Stomach (tissue), 9 donors: ENCODE measurements around the gene ERBB4. TPM values are rescaled to one million over a fixed set of nuclear protein-coding genes. Genes with fewer than 3 reads are reported as not detected.

Experiments
- DNase-seq, 2 donors: peaks; one replicate each; pipeline versions ENCODE4 v3.0.0 to v3.0.0-alpha.2; 2013 to 2019
- H3K27ac ChIP-seq, 5 donors: fragments of 200-600 bp in 4 of 5; sonication (generic) in 4 of 5; one replicate each; pipeline ENCODE4 v1.5.1; 2013 to 2019; ENCODE audit warnings: mild to moderate bottlenecking in 1 of 5, moderate library complexity in 1 of 5
- H3K27me3 ChIP-seq, 3 donors: fragments of 200-600 bp; sonication (generic); one replicate each; pipeline ENCODE4 v1.5.1; 2017 to 2019; ENCODE audit warnings: mixed run types in 1 of 3
- H3K36me3 ChIP-seq, 4 donors: fragments of 200-600 bp; sonication (generic); 1 replicate in 3 of 4; 2 replicates in 1 of 4; pipeline ENCODE4 v1.5.1; 2016 to 2019
- H3K4me1 ChIP-seq, 4 donors: fragments of 200-600 bp; sonication (generic); one replicate each; pipeline ENCODE4 v1.5.1; 2016 to 2019
- H3K4me3 ChIP-seq, 4 donors: fragments of 200-600 bp; sonication (generic) in 3 of 4; one replicate each; pipeline ENCODE4 v1.5.1; 2016 to 2019; ENCODE audit warnings: mild to moderate bottlenecking in 1 of 4
- H3K9me3 ChIP-seq, 4 donors: fragments of 200-600 bp; sonication (generic); one replicate each; pipeline ENCODE4 v1.5.1; 2016 to 2019
- CTCF ChIP-seq, 7 experiments: fragments of 450-650 bp in 4 of 7; fragments of 200-600 bp in 3 of 7; sonication (generic) in 3 of 7; IDR thresholded peaks; one replicate each; pipeline ENCODE4 v1.5.1; 2016 to 2019; ENCODE audit warnings: antibody characterized with exemption in 7 of 7, control low read depth in 2 of 7, mild to moderate bottlenecking in 1 of 7
- EP300 ChIP-seq: sonication (generic); formaldehyde crosslinking; IDR thresholded peaks from one replicate; pipeline ENCODE4 v1.6.1; 2017; ENCODE audit warnings: antibody characterized with exemption
- POLR2A ChIP-seq, 4 donors: fragments of 450-650 bp; IDR thresholded peaks; one replicate each; pipeline ENCODE4 v1.6.1; 2016; ENCODE audit warnings: antibody characterized with exemption in 4 of 4, control low read depth in 2 of 4, mild to moderate bottlenecking in 1 of 4, moderate library complexity in 1 of 4
- POLR2AphosphoS5 ChIP-seq, 3 donors: sonication (generic); formaldehyde crosslinking; IDR thresholded peaks; one replicate each; pipeline ENCODE4 v1.6.1; 2016; ENCODE audit warnings: antibody characterized with exemption in 3 of 3
- WGBS, 5 donors: extraction: QIAGEN DNeasy Blood & Tissue Kit in 3 of 5; methylation state at CpG; one replicate each; pipeline versions ENCODE4 v1.1.5 to v1.1.7; 2013 to 2018; 5-methylcytosine and 5-hydroxymethylcytosine counted together
- intact Hi-C: fragments of 100-400 bp; cut with DNase I; formaldehyde crosslinking; loops from one replicate; pipeline ENCODE4 v1.15.1; 2023; ENCODE audit warnings: low total_unique reads
- polyA plus RNA-seq, 3 donors: library from polyadenylated mRNA; stranded (reverse); fragments of 200-250 nt; gene quantifications; one replicate each; pipeline ENCODE4 v1.2.3, GENCODE V29; 2013
- total RNA-seq, 5 donors: library from RNA; depleted of rRNA; stranded (reverse); fragments of >200 nt; gene quantifications; one replicate each; pipeline versions ENCODE4 v1.1.0 to v1.2.3, GENCODE V29; 2014 to 2016
- donor health status: healthy with polysubstance abuse.
- donor health status: Bipolar disorder and iron deficiency.
- donor health status: healthy.

Gene ERBB4
- total and polyA plus RNA-seq, 8 donors = 0.12 to 2.5 (median 0.45) TPM; not detected in 1

- TF ChIP-seq POLR2AphosphoS5 (IDR thresholded peaks at IDR 0.05) (no peak), POLR2A (IDR thresholded peaks at IDR 0.05) (no peak), EP300 (no peak), CTCF (IDR thresholded peaks at IDR 0.05) (no peak)
- Histone ChIP-seq H3K27me3 (no peaks in the 10 kb centered on the region), H3K4me3 (no peak overlapping the region), H3K9me3 (no peaks in the 10 kb centered on the region), H3K27ac (no peak overlapping the region), H3K36me3 (no peaks in the 10 kb centered on the region), H3K4me1 (no peaks in the 10 kb centered on the region)
- 66 to 85% (median 75%) methylated on average over 1 of the region's 1 CpG for WGBS, 5 donors
- intact Hi-C loops = no loop called here
- no peak for DNase-seq
Measured at GRCh38 chr2:212145121-212145520, 393.5 kb downstream of the ERBB4 start.

GRCh38 chr2:212142631-212143030, 396.0 kb downstream of the ERBB4 start:
- TF ChIP-seq POLR2AphosphoS5 (IDR thresholded peaks at IDR 0.05) (no peak), CTCF (IDR thresholded peaks at IDR 0.05) (no peak), POLR2A (IDR thresholded peaks at IDR 0.05) (no peak), EP300 (no peak)
- Histone ChIP-seq H3K27ac (no peak overlapping the region), H3K4me1 (no peaks in the 10 kb centered on the region), H3K9me3 (no peaks in the 10 kb centered on the region), H3K36me3 (no peaks in the 10 kb centered on the region), H3K4me3 (no peak overlapping the region), H3K27me3 (no peaks in the 10 kb centered on the region)
- no peak for DNase-seq
- 50 to 68% (median 64%) methylated on average over 2 of the region's 2 CpGs for WGBS, 5 donors
- intact Hi-C loops = no loop called here

GRCh38 chr2:212141499-212141898, 397.1 kb downstream of the ERBB4 start:
- DNase-seq = no peak
- no peaks in the 10 kb centered on the region for H3K36me3 ChIP-seq
- H3K27me3 ChIP-seq = no peaks in the 10 kb centered on the region
- H3K9me3 ChIP-seq = no peaks in the 10 kb centered on the region
- 78 to 86% (median 84%) methylated on average over 1 of the region's 1 CpG for WGBS, 5 donors
- no peak overlapping the region for H3K4me3 ChIP-seq
- intact Hi-C loops = no loop called here
- no peaks in the 10 kb centered on the region for H3K4me1 ChIP-seq
- H3K27ac ChIP-seq = no peak overlapping the region
- TF ChIP-seq POLR2A (IDR thresholded peaks at IDR 0.05) (no peak), POLR2AphosphoS5 (IDR thresholded peaks at IDR 0.05) (no peak), EP300 (no peak), CTCF (IDR thresholded peaks at IDR 0.05) (no peak)

GRCh38 chr2:212136216-212136795, 402.3 kb downstream of the ERBB4 start:
- Histone ChIP-seq H3K9me3 (no peaks in the 10 kb centered on the region), H3K36me3 (no peaks in the 10 kb centered on the region), H3K27ac (no peak overlapping the region), H3K4me3 (no peak overlapping the region), H3K4me1 (no peaks in the 10 kb centered on the region), H3K27me3 (no peaks in the 10 kb centered on the region)
- intact Hi-C loops = no loop called here
- TF ChIP-seq POLR2A (IDR thresholded peaks at IDR 0.05) = no peak
- no peak for TF ChIP-seq CTCF (IDR thresholded peaks at IDR 0.05)
- no peak for TF ChIP-seq EP300
- no peak for TF ChIP-seq POLR2AphosphoS5 (IDR thresholded peaks at IDR 0.05)
- 21 to 42% (median 29%) methylated on average over 2 of the region's 2 CpGs for WGBS, 5 donors
- no peak for DNase-seq
